AG04450 (cell line): ENCODE results near the gene OTUD7B. TPM values are rescaled to one million over a fixed set of nuclear protein-coding genes. Genes with fewer than 3 reads are reported as not detected.
"Not testable (repeated sequence)": the region's sequence is repeated elsewhere in the genome, so short reads cannot be mapped to it uniquely, and the experiment has no call there.

Experiments used
- CTCF ChIA-PET: fragments of 300-600, 350-600 bp; formaldehyde crosslinking; extraction: SDS; loops from one replicate; lab custom pipeline; 2022; ENCODE audit warnings: antibody characterized with exemption, inconsistent platforms; lab: Charles Lee
- POLR2A ChIA-PET: fragments of 350-600 bp; formaldehyde crosslinking; extraction: SDS; loops from one replicate; lab custom pipeline; 2021; ENCODE audit warnings: antibody characterized with exemption, inconsistent platforms; lab: Yijun Ruan, JAX
- DNase-seq: peaks from one replicate; pipeline ENCODE4 v3.0.0-alpha.2; 2011; ENCODE audit warnings: low read depth, low spot score
- H3K27ac ChIP-seq: one replicate; pipeline ENCODE4 v1.5.1; 2012; ENCODE audit warnings: low read depth, low read length, control low read depth
- H3K27me3 ChIP-seq: one replicate; pipeline ENCODE4 v1.6.0; 2012; ENCODE audit warnings: low read length; ENCODE audit not compliant: control insufficient read depth, insufficient read depth
- H3K4me3 ChIP-seq: 2 replicates; pipeline ENCODE4 v1.5.1; 2011; ENCODE audit warnings: mild to moderate bottlenecking, low read depth, low read length, control low read depth
- H3K9me3 ChIP-seq: 2 replicates; pipeline ENCODE4 v1.5.1; 2012; ENCODE audit warnings: low read length; ENCODE audit not compliant: control insufficient read depth, insufficient read depth
- CTCF ChIP-seq: IDR thresholded peaks from 2 replicates; pipeline ENCODE4 v1.5.1; 2011; ENCODE audit warnings: low read depth, low read length, control low read depth, inconsistent platforms
- polyA minus RNA-seq: library from RNA; depleted of rRNA, polyadenylated mRNA; stranded (reverse); fragments of >200 nt; gene quantifications from 2 replicates; pipeline ENCODE4 v1.2.3, GENCODE V29; 2011; rRNA and poly(A)+ RNA removed
- polyA plus RNA-seq: library from polyadenylated mRNA; depleted of rRNA; stranded (reverse); fragments of >200 nt; gene quantifications from 2 replicates; pipeline ENCODE4 v1.2.3, GENCODE V29; 2011; rRNA removed

Gene OTUD7B
- polyA plus RNA-seq (10.7 and 11.5 TPM in 2 replicates), polyA minus RNA-seq (37.6 and 42.1 TPM in 2 replicates)

GRCh38 chr1:150010393-150011115 is at the start of gene OTUD7B:
Gene OTUD7B, minus strand, starts transcription at chr1:150010726. Its CDS starts 33,216 bp downstream, at chr1:149977510.
- Histone ChIP-seq H3K27ac (peak within 1 kb of the TSS; percentile 96), H3K9me3 (no peaks in the 10 kb centered on the region), H3K27me3 (no peaks in the 10 kb centered on the region), H3K4me3 (peak within 1 kb of the TSS; percentile 94)
- TF ChIP-seq CTCF, result no peak
- CTCF ChIA-PET, result interaction anchor here (0.6 to 3.7 kb wide), 7 partner anchors 40 to 177 kb away, joined by 3 to 20 read pairs (median 4); no protein-coding TSS in a partner anchor
- POLR2A ChIA-PET, result interaction anchor here (0.6 to 2.3 kb wide), 7 partner anchors 8 to 325 kb away, joined by 3 to 11 read pairs (median 4); a partner anchor contains a TSS
- DNase-seq, result peak; percentile 63

DNA sequence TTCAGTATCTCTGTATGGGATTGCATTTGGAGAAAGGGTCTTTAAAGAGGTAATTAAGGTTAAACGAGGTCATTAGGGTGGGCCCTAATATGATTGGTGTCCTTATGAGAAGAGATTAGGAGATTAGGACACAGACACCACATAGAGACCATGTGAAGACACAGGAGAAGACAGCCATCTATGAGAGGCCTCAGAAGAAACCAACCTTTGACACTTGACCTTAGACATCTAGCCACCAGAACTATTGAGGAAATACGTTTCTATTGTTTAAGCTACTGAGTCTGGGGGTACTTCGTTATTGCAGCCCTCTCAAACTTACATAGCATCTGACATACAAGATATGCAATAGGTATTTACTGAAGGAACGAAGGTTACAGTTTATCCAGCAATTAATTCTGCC is 49.7 kb upstream of the OTUD7B start:
- DNase-seq, result no peak
- Histone ChIP-seq H3K27me3 (no peaks in the 10 kb centered on the region), H3K4me3 (no peak overlapping the region), H3K9me3 (no peaks in the 10 kb centered on the region), H3K27ac (no peak overlapping the region)
- no peak for TF ChIP-seq CTCF
- ChIA-PET CTCF (interaction anchor here (0.7 to 2.1 kb wide), 2 partner anchors 10 to 127 kb away, joined by 3 to 7 read pairs; no protein-coding TSS in a partner anchor), POLR2A (no interaction called here)

GRCh38 chr1:150056407-150056806 is 45.9 kb upstream of the OTUD7B start:
- Histone ChIP-seq H3K27me3 (no peaks in the 10 kb centered on the region), H3K4me3 (no peak overlapping the region), H3K27ac (no peak overlapping the region), H3K9me3 (no peaks in the 10 kb centered on the region)
- POLR2A ChIA-PET, result no interaction called here
- no peak for DNase-seq
- CTCF ChIA-PET, result interaction anchor here (0.7 kb wide), 1 partner anchor 94 kb away, joined by 4 read pairs; no protein-coding TSS in a partner anchor
- no peak for TF ChIP-seq CTCF

DNA sequence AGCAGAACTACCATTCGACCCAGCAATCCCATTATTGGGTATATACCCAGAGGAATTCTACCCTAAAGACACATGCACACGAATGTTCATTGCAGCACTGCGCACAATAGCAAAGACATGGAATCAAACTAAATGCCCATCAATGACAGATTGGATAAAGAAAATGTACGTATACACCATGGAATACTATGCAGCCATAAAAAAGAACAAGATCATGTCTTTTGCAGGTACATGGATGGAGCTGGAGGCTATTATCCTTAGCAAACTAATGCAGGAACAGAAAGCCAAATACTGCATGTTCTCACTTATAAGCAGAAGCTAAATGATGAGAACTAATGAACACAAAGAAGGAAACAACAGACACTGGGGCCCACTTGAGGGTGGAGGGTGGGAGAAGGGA is 45.0 kb upstream of the OTUD7B start:
- CTCF ChIA-PET, result interaction anchor here (1.2 to 1.4 kb wide), 2 partner anchors 8 to 131 kb away, joined by 3 to 7 read pairs; no protein-coding TSS in a partner anchor
- H3K9me3 ChIP-seq, H3K4me3 ChIP-seq, H3K27ac ChIP-seq, POLR2A ChIA-PET, DNase-seq, H3K27me3 ChIP-seq: not testable (repeated sequence)

GRCh38 chr1:150053926-150054325 is 43.4 kb upstream of the OTUD7B start:
- TF ChIP-seq CTCF, result no peak
- Histone ChIP-seq H3K9me3 (no peaks in the 10 kb centered on the region), H3K27ac (no peak overlapping the region), H3K4me3 (no peak overlapping the region), H3K27me3 (no peaks in the 10 kb centered on the region)
- ChIA-PET POLR2A (interaction anchor here (1.2 kb wide), 1 partner anchor 166 kb away, joined by 12 read pairs; a partner anchor contains a TSS), CTCF (interaction anchor here (0.6 to 1.3 kb wide), 4 partner anchors 18 to 112 kb away, joined by 3 to 5 read pairs (median 4); no protein-coding TSS in a partner anchor)
- no peak for DNase-seq

- H3K27ac ChIP-seq, DNase-seq, POLR2A ChIA-PET, H3K9me3 ChIP-seq, H3K4me3 ChIP-seq, H3K27me3 ChIP-seq: not testable (repeated sequence)
- CTCF ChIA-PET, result interaction anchor here (1.0 to 2.7 kb wide), 7 partner anchors 16 to 163 kb away, joined by 3 to 59 read pairs (median 5); partner anchors contain the start of gene OTUD7B
Observed at GRCh38 chr1:150051905-150052412, 41.4 kb upstream of the OTUD7B start.
